H9 (cell line): ENCODE results near the gene MT1X. TPM values are rescaled to one million over a fixed set of nuclear protein-coding genes. Genes with fewer than 3 reads are reported as not detected.

Experiments
- DNase-seq: peaks from one replicate; pipeline ENCODE4 v3.0.0-alpha.2; 2017
- H2AFZ ChIP-seq: one replicate; pipeline ENCODE4 v1.6.1; 2013; ENCODE audit warnings: mild to moderate bottlenecking, low read length, control low read depth, moderate library complexity
- H2AK5ac ChIP-seq: 2 replicates; pipeline ENCODE4 v1.6.1; 2013; ENCODE audit warnings: low read length, control low read depth, mixed read lengths; ENCODE audit not compliant: insufficient read length
- H2BK120ac ChIP-seq: one replicate; pipeline ENCODE4 v1.6.1; 2013; ENCODE audit warnings: low read depth, mild to moderate bottlenecking, low read length, control low read depth, inconsistent platforms; ENCODE audit not compliant: poor library complexity, severe bottlenecking
- H2BK12ac ChIP-seq: 2 replicates; pipeline ENCODE4 v1.6.1; 2013; ENCODE audit warnings: low read length, control low read depth, mixed read lengths, low read depth; ENCODE audit not compliant: insufficient read length
- H2BK15ac ChIP-seq: 2 replicates; pipeline ENCODE4 v1.6.1; 2013; ENCODE audit warnings: low read depth, low read length, control low read depth
- H2BK20ac ChIP-seq: one replicate; pipeline ENCODE4 v1.6.1; 2013; ENCODE audit warnings: low read depth, mild to moderate bottlenecking, low read length, control low read depth, inconsistent platforms; ENCODE audit not compliant: poor library complexity, severe bottlenecking
- H2BK5ac ChIP-seq: 2 replicates; pipeline ENCODE4 v1.6.1; 2013; ENCODE audit warnings: low read length, control low read depth, mixed read lengths; ENCODE audit not compliant: insufficient read length
- H3K14ac ChIP-seq: 2 replicates; pipeline ENCODE4 v1.6.1; 2013; ENCODE audit warnings: low read length, control low read depth; ENCODE audit not compliant: insufficient read depth
- H3K18ac ChIP-seq: 2 replicates; pipeline ENCODE4 v1.6.1; 2013; ENCODE audit warnings: low read depth, mild to moderate bottlenecking, mixed read lengths, low read length, control low read depth; ENCODE audit not compliant: insufficient read length
- H3K23ac ChIP-seq: 2 replicates; pipeline ENCODE4 v1.6.1; 2013; ENCODE audit warnings: low read length, control low read depth, mixed read lengths, low read depth; ENCODE audit not compliant: insufficient read length
- H3K23me2 ChIP-seq: 2 replicates; pipeline ENCODE4 v1.6.1; 2013; ENCODE audit warnings: low read depth, mild to moderate bottlenecking, mixed read lengths, low read length, control low read depth; ENCODE audit not compliant: insufficient read length, poor library complexity, severe bottlenecking
- H3K27ac ChIP-seq: 2 replicates; pipeline ENCODE4 v1.5.1; 2013; ENCODE audit warnings: low read length, control low read depth, mixed read lengths, low read depth; ENCODE audit not compliant: insufficient read length
- H3K27me3 ChIP-seq: 2 replicates; pipeline ENCODE4 v1.6.1; 2013; ENCODE audit warnings: low read length, control low read depth, inconsistent platforms; ENCODE audit not compliant: insufficient read depth
- H3K4ac ChIP-seq: 2 replicates; pipeline ENCODE4 v1.6.1; 2013; ENCODE audit warnings: low read depth, mild to moderate bottlenecking, control low read depth, inconsistent platforms, low read length, moderate library complexity
- H3K4me1 ChIP-seq: 2 replicates; pipeline ENCODE4 v1.6.1; 2013; ENCODE audit warnings: low read length, control low read depth, inconsistent platforms; ENCODE audit not compliant: insufficient read depth
- H3K4me2 ChIP-seq: 2 replicates; pipeline ENCODE4 v1.6.1; 2013; ENCODE audit warnings: low read length, control low read depth, mixed read lengths; ENCODE audit not compliant: insufficient read length, insufficient read depth
- H3K56ac ChIP-seq: 2 replicates; pipeline ENCODE4 v1.6.1; 2013; ENCODE audit warnings: low read depth, mild to moderate bottlenecking, mixed read lengths, low read length, control low read depth; ENCODE audit not compliant: insufficient read length
- H3K79me1 ChIP-seq: 2 replicates; pipeline ENCODE4 v1.6.1; 2013; ENCODE audit warnings: low read depth, mild to moderate bottlenecking, moderate library complexity, low read length, control low read depth, inconsistent platforms; ENCODE audit not compliant: insufficient read depth, poor library complexity, severe bottlenecking
- H3K79me2 ChIP-seq: 2 replicates; pipeline ENCODE4 v1.6.1; 2013; ENCODE audit warnings: low read length, control low read depth, inconsistent platforms; ENCODE audit not compliant: insufficient read depth
- H3K9ac ChIP-seq: 2 replicates; pipeline ENCODE4 v1.6.1; 2013; ENCODE audit warnings: low read length, control low read depth, mixed read lengths; ENCODE audit not compliant: insufficient read length; ENCODE audit errors: extremely low read depth
- H3K9me3 ChIP-seq: one replicate; pipeline ENCODE4 v1.6.1; 2013; ENCODE audit warnings: low read depth, low read length, inconsistent platforms; ENCODE audit not compliant: control insufficient read depth
- H3T11ph ChIP-seq: one replicate; pipeline ENCODE4 v1.6.1; 2013; ENCODE audit warnings: mild to moderate bottlenecking, low read length, control low read depth, inconsistent platforms
- H4K20me1 ChIP-seq: one replicate; pipeline ENCODE4 v1.6.1; 2013; ENCODE audit not compliant: control insufficient read depth, insufficient read length, insufficient read depth
- H4K5ac ChIP-seq: 2 replicates; pipeline ENCODE4 v1.6.1; 2013; ENCODE audit warnings: low read depth, mild to moderate bottlenecking, mixed read lengths, low read length, control low read depth; ENCODE audit not compliant: insufficient read length
- H4K8ac ChIP-seq: replicated peaks from 2 replicates; pipeline ENCODE4 v1.6.1; 2013; ENCODE audit warnings: low read length, control low read depth, mixed read lengths, low read depth; ENCODE audit not compliant: insufficient read length
- H4K91ac ChIP-seq: 2 replicates; pipeline ENCODE4 v1.6.1; 2013; ENCODE audit warnings: low read depth, mild to moderate bottlenecking, moderate library complexity, mixed read lengths, low read length, control low read depth; ENCODE audit not compliant: insufficient read length
- H3K27ac Mint-ChIP-seq, 3 experiments: 2 replicates in 2 of 3; 3 replicates in 1 of 3; pipeline ENCODE4 v1.8.0; 2020 to 2021; ENCODE audit warnings: mixed read lengths in 3 of 3, mild to moderate bottlenecking in 1 of 3, moderate library complexity in 1 of 3
- H3K27me3 Mint-ChIP-seq: 2 replicates; pipeline ENCODE4 v1.8.0; 2021; ENCODE audit warnings: low read depth, mild to moderate bottlenecking, moderate library complexity, mixed read lengths
- H3K36me3 Mint-ChIP-seq, 3 experiments: 2 replicates in 2 of 3; 3 replicates in 1 of 3; pipeline ENCODE4 v1.8.0; 2020 to 2021; ENCODE audit warnings: low read depth in 3 of 3, mixed read lengths in 3 of 3; ENCODE audit not compliant: insufficient read depth in 1 of 3
- H3K4me1 Mint-ChIP-seq, 2 experiments: 2 replicates each; pipeline ENCODE4 v1.8.0; 2020; ENCODE audit warnings: mixed read lengths in 2 of 2
- H3K4me3 Mint-ChIP-seq, 2 experiments: 2 replicates in 1 of 2; 3 replicates in 1 of 2; pipeline ENCODE4 v1.8.0; 2020 to 2021; ENCODE audit warnings: mild to moderate bottlenecking in 2 of 2, mixed read lengths in 2 of 2, moderate library complexity in 1 of 2
- H3K9me3 Mint-ChIP-seq, 2 experiments: 2 replicates in 1 of 2; 3 replicates in 1 of 2; pipeline ENCODE4 v1.8.0; 2020; ENCODE audit warnings: mild to moderate bottlenecking in 2 of 2, mixed read lengths in 2 of 2, moderate library complexity in 1 of 2
- WGBS: extraction: QIAGEN DNeasy Blood & Tissue Kit; methylation state at CpG from one replicate; pipeline ENCODE4 v1.1.7; 2013; ENCODE audit warnings: missing lambda C conversion rate, low lambda C conversion rate, mixed read lengths; ENCODE audit not compliant: insufficient read length; ENCODE audit errors: extremely low coverage; 5-methylcytosine and 5-hydroxymethylcytosine counted together
- total RNA-seq: library from RNA; stranded (reverse); gene quantifications from 2 replicates; pipeline ENCODE4 v1.2.1, GENCODE V29; 2021
- TF ChIP-seq, protein P1 (sequence below): fragments of 200-600 bp; sonication (generic); conservative IDR thresholded peaks from 3 replicates; pipeline ENCODE4 v1.8.0; 2021; ENCODE audit warnings: antibody characterized with exemption, mild to moderate bottlenecking

The MT1X gene
- total RNA-seq, 1 experiment from 2014 or later: 32.1 TPM

DNA sequence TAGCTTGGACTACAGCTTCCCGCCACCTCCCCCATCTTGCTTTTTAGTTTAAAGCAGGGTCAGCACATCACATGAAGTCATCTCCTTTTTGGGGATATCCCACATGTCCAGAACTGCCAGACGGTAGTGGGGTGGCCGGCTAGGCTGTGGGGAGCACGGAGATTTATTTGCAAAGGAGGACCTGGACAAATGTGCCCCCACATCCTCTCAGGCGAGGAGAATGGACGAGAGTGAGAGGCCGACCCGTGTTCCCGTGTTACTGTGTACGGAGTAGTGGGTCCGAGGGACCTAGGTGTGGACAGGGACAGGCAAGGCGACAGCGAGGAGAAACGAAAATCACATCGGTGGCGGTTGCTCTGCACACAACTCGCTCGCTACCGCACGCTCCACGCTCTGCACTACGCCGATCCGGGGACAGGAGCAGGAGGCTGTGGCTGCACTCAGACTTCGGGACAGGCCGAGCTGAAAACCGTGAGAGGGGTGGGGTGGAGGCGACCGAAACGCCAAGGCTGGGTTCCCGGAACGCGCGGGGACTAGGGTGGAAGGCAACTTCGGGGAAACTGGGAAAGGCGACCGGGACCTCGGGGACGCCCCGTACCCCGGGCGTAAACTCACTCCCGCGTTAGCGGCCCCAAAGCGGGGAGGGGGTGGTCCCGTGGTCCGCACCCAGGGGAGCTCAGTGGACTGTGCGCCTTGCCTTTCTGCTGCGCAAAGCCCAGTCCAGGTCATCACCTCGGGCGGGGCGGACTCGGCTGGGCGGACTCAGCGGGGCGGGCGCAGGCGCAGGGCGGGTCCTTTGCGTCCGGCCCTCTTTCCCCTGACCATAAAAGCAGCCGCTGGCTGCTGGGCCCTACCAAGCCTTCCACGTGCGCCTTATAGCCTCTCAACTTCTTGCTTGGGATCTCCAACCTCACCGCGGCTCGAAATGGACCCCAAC lies 44.2 kb upstream of the MT1X start, which contains the start of gene MT1A:
Gene MT1A, plus strand, starts transcription at position 853 of the 937 bp plus-strand sequence. Its CDS starts 73 bp downstream, at position 926.
- no peak within 1 kb of the TSS for H2AFZ ChIP-seq
- H3K14ac ChIP-seq: no peak within 1 kb of the TSS
- TF ChIP-seq, protein P1, sequence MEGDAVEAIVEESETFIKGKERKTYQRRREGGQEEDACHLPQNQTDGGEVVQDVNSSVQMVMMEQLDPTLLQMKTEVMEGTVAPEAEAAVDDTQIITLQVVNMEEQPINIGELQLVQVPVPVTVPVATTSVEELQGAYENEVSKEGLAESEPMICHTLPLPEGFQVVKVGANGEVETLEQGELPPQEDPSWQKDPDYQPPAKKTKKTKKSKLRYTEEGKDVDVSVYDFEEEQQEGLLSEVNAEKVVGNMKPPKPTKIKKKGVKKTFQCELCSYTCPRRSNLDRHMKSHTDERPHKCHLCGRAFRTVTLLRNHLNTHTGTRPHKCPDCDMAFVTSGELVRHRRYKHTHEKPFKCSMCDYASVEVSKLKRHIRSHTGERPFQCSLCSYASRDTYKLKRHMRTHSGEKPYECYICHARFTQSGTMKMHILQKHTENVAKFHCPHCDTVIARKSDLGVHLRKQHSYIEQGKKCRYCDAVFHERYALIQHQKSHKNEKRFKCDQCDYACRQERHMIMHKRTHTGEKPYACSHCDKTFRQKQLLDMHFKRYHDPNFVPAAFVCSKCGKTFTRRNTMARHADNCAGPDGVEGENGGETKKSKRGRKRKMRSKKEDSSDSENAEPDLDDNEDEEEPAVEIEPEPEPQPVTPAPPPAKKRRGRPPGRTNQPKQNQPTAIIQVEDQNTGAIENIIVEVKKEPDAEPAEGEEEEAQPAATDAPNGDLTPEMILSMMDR: no peak
- no peak within 1 kb of the TSS for H3T11ph ChIP-seq
- H3K4me2 ChIP-seq: peak within 1 kb of the TSS; percentile 68
- H3K4me1 ChIP-seq: no peaks in the 10 kb centered on the region
- H2BK120ac ChIP-seq: no peak within 1 kb of the TSS
- no peak within 1 kb of the TSS for H2BK5ac ChIP-seq
- H2BK15ac ChIP-seq: no peak within 1 kb of the TSS
- H4K5ac ChIP-seq: no peak within 1 kb of the TSS
- H3K23me2 ChIP-seq: peaks cover 6% of the 10 kb centered on the region
- no peaks in the 10 kb centered on the region for H3K79me2 ChIP-seq
- no peaks in the 10 kb centered on the region for H4K20me1 ChIP-seq
- H3K36me3 Mint-ChIP-seq: no peaks in the 10 kb centered on the region; a peak in 1 of 7 replicates
- H3K27me3 Mint-ChIP-seq: peaks cover 99% of the 10 kb centered on the region
- no CpG with 5 or more reads among the region's 68 CpGs for WGBS
- no peak within 1 kb of the TSS for H3K27ac ChIP-seq
- no peaks in the 10 kb centered on the region for H3K9me3 ChIP-seq
- H3K4me3 Mint-ChIP-seq: peak within 1 kb of the TSS; percentile 56 to 81
- H3K27me3 ChIP-seq: peaks cover 93% of the 10 kb centered on the region
- H3K56ac ChIP-seq: no peak within 1 kb of the TSS
- no peak within 1 kb of the TSS for H2AK5ac ChIP-seq
- no peaks in the 10 kb centered on the region for H3K79me1 ChIP-seq
- H3K9ac ChIP-seq: no peak within 1 kb of the TSS
- H3K23ac ChIP-seq: no peak within 1 kb of the TSS
- no peak within 1 kb of the TSS for H3K18ac ChIP-seq
- peaks cover 16 to 35% of the 10 kb centered on the region in 2 experiments for H3K4me1 Mint-ChIP-seq
- H4K91ac ChIP-seq: no peak within 1 kb of the TSS
- peak within 1 kb of the TSS in 1 of 3 experiments; percentile 48; a peak in 1 of 7 replicates for H3K27ac Mint-ChIP-seq
- DNase-seq: peak; percentile 78
- H3K4ac ChIP-seq: no peak within 1 kb of the TSS
- H3K9me3 Mint-ChIP-seq: peaks cover 0 to 9% of the 10 kb centered on the region in 2 experiments; a peak in 2 of 5 replicates
- no peak within 1 kb of the TSS for H2BK12ac ChIP-seq
- H2BK20ac ChIP-seq: no peak within 1 kb of the TSS
- no peak within 1 kb of the TSS for H4K8ac ChIP-seq
